Activated T-cell treated with anti-CD3 and anti-CD28 coated beads, Interleukin-2, amount 50 U/mL, for 1 hour (primary cell): ENCODE results near the gene SLAMF7.
A peak's percentile ranks its signal among the peaks of the same experiment; 100 is the strongest.
"Not testable (repeated sequence)": the region's sequence is repeated elsewhere in the genome, so short reads cannot be mapped to it uniquely, and the experiment has no call there.

Source experiments
- DNase-seq: peaks from one replicate; pipeline ENCODE4 v3.0.0-alpha.2; 2020

The SLAMF7 gene

DNA sequence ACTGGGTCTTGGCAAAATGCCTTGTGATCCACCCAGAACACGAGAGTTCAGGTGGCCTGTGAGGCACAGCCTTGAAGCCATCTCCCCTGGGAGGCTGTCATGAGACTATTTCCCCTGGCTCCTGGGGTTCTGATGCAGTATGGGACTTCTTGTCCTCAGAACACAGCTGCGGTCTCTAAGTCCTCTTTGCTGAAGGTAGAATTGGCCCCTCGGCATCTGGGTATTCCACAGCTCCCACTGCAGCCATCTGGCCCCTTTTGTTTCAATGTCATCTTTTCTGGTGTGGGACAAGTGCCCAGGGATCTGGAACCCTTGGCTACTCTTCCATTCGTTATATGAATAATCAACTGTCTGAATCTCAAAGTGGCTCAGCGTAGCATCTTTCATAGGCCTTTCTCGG, 39.9 kb downstream of the SLAMF7 start:
- no peak for DNase-seq

- DNase-seq, result peak; percentile 43
These were observed 40.8 kb downstream of the SLAMF7 start for GRCh38 chr1:160779626-160780397.

DNA sequence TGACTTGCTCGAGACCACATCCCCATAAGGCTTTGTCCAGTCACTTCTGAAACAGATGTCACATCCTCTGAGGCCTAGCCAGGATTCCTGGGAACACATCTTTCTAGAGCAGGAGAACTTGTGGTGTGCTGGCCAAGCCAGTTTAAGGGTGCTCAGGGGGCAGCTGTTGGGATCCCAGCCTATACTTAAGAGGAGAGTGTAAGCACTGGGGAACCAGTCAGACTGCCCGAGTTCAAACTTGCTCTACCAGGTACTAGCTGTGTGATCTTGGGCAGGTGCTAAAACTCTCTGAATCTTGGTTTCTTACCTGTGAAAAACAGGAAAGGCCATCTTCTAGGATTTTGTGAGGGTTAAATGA, 41.3 kb downstream of the SLAMF7 start:
- no peak for DNase-seq

DNA sequence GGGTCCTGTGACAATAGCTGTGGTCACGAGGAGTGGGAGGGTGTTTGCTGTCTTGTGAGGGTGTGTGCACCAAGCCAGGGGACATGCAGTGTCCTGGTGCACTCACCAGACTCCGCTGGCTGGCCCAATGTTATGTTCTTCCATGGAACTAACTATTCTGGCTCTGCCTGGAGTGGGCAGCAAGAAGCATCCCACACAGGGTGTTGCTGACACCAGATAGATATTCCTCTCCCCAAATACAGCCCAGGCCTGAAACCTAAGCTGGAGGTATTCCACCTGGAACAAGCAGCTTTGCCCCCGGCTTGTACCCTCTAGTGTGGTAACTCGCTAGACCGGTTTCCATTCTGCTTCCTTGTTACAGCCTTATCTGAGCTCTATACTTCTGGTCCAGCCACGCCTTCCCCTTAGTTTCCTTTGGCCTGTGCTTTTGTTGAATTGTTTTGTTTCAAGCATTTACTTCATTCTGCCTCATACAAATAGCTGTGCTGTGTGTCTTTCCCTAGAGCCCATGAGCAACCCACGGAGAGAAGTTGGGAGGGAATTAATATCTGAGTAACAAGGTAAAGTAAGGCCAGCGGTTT, 42.2 kb downstream of the SLAMF7 start:
- no peak for DNase-seq

- no peak for DNase-seq
These were observed 43.1 kb downstream of the SLAMF7 start for GRCh38 chr1:160781914-160782689.

GRCh38 chr1:160782988-160783765, 44.1 kb downstream of the SLAMF7 start:
- DNase-seq, result not testable (repeated sequence)

DNA sequence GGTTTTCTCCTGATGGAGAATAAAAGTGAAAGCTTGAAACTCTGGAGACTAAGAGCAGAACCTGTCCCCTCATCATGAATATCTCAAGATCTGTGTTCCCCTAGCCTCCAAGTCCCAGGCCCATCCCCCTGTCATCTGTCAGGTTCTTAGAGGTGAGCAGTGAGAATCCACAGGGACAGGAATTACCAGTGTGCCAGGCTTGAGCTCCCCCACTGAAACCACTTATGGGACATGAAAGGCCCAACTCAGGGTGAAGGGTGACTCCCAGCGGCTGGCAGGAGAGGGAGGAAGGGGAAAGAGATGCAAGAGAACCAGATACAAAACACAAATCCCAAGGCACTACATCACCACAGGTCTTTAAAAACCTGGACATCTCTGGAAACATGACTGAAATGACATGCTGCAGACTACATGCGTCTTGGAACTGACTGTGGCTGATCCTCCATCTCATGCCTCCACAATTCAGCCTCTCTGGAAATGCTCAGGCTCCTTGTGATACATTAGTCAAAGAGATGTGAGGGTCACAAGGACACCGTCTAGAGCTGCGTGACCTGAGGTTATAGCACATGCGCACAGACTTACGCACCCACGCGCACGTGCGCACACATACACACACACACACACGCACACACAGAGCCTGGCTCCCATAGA, 50.1 kb downstream of the SLAMF7 start:
- no peak for DNase-seq

DNA sequence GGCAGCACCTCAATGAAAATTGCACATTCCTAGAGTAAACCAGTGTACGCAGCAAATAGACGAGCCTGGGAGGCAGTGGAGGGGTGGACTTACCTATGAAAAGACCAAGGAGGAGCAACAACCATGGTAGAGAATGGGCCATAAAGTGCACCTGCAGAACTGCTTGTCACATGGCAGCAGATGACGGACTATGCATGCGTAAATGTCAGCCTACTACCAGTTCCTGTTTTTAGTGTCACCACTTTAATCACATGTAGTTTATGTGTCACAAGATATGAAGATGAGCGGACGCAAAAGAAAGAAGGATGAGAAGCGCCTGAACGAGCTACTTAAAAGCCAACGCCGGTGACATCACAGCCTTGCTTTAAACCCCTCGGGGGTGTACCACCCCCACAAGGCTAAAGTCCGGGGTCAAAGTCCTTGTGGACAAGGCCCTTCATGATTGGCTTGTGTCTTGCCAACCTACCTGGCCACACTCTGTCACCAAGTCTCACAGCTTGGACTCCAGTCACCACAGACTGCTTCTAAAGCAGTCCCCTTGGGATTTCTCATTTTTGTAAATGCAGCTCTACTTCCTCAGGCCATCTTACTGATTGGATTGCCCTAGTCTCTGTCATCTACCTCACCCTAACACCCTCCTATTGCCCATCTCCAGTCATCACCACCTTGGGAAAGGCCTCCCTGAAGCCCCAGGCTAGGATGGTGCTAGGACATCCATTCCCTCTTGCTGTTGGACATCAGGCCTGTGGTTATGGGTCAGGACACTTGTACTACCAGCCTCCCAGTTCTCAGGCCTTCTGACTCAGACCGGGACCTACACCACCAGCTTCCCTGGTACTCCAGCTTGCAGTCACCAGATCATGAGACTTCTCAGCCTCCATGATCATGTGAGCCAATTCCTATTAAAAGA, 50.9 kb downstream of the SLAMF7 start:
- no peak for DNase-seq

DNA sequence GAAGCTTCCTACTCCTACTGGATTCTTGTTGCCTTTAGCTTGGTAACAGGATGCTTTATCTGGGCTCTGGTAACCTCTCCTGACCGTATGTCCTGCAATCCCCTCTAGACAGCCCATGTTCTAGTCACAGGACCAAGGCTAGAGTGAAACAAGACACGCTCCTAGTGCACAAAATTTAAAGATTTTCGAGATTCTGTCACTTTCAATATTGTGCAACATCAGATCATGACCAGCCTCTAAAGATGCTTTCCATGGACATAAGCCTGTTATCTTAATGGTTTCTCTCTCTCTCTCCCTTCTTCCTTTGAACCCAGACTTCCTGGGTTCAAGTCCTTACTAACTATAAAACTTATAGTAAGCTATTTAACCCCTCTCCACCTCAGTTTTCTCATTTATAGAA, 55.3 kb downstream of the SLAMF7 start:
- DNase-seq, result no peak

DNA sequence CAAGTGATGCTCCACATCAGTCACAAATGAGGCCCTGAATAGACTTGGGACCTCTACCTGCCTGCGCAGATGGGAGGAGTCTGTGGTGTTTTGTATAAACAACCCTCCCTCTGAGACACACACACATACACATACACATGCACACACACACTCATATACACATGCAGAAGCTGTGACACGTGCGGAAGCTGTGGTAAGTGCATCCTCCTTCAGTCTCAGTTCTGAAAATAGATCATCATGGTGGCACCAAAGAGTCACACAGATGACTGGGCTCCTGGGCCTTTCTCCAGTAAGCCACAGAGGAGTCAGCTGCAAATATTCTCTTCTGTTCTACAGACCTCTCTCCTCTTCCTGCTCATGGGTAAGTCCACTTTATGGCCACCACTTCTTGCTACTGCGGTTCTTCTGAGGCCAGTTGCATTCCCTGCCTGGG, 56.9 kb downstream of the SLAMF7 start, which contains the start of gene LY9:
Gene LY9, plus strand, starts transcription at position 224 of the 433 bp plus-strand sequence. Its CDS starts 14 bp downstream, at position 238.
- peak; percentile 68 for DNase-seq

- no peak for DNase-seq
These were observed 58.2 kb downstream of the SLAMF7 start for GRCh38 chr1:160797271-160797709.

DNA sequence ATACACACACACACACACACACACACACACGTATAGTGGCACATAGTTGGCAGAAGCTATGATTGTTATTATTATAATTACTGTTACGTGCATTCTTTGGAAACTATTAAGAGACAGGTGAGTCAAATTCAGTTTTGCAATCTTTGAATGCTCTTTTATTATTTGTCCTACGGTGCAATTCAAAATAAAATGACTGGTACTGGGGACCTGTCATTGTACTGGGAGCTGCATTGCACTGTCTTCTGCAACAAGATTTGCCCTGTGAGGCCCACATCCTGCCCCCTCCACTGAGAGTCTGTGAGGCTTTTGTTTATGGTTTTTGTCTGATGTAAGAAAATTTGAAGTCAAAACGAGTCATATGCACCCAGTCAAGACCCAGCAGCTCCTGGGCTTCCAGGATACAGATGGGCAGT, 58.8 kb downstream of the SLAMF7 start:
- peak; percentile 59 for DNase-seq

- DNase-seq, result no peak
These were observed 59.4 kb downstream of the SLAMF7 start for GRCh38 chr1:160798439-160798838.

DNA sequence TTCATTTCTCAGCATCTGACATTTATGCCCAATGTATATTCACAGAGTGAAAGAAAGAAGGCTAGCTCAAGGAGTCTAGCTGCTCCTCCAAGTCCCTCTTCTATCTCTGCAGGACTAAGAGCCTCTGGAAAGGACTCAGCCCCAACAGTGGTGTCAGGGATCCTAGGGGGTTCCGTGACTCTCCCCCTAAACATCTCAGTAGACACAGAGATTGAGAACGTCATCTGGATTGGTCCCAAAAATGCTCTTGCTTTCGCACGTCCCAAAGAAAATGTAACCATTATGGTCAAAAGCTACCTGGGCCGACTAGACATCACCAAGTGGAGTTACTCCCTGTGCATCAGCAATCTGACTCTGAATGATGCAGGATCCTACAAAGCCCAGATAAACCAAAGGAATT, 60.6 kb downstream of the SLAMF7 start:
- DNase-seq, result no peak

DNA sequence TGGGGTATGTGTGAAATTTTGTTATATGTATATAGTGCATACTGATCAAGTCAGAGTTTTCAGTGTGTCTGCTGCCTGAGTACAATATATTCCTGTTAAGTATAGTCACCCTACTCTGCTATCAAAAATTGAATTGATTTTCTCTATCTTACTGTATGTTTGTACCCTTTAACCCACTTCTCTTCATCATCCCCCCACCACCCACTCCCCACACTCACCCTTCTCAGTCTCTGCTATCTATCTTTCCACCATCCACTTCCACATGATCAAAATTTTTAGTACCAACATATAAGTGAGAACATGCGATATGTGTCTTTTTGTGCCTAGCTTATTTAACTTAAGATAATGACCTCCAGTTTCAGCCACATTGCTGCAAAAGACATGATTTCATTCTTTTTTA, 61.1 kb downstream of the SLAMF7 start:
- no peak for DNase-seq

GRCh38 chr1:160800645-160801408, 61.8 kb downstream of the SLAMF7 start:
- no peak for DNase-seq

DNA sequence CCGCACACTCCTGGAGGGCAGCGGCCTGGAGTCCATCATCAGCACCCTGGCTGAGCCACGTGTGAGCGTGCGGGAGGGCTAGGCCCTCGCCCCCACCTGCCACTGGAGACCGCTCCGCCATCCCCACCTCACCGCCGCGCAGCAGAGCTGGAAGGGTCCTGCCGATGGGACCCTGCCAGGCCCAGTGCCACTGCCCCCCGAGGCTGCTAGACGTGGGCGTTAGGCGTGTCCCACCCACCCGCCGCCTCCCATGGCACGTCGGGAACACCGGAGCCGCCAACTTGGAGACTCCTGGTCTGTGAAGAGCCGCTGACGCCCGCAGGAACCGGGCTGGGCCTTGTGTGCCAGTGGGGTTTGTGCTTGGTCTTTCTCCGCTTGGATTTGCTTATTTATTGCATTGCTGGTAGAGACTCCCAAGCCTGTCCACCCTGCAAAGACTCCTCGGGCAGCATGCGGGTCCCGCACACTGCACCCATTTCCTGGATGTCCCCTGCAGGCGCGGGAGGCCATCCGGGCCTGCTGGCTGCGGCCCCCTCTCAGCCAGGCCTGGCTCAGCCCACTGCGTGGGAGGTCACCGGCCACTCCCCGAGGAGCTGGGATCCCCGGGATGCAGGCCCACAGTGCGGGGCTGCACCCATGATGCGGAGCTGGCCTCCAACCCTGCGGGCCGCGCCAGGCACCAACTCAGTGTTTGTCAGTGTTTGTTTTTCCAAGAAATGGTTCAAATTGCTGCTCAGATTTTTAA, 63.0 kb downstream of the SLAMF7 start:
- no peak for DNase-seq
